ENCODE measurements around the gene NDUFAF4. TPM values are rescaled to one million over a fixed set of nuclear protein-coding genes. Genes with fewer than 3 reads are reported as not detected.

Gene NDUFAF4
- total and polyA plus RNA-seq, 11 donors, result 59.6 to 107 (median 82.6) TPM

- H3K27me3 ChIP-seq, result peaks cover 0 to 4% (median 0%) of the 10 kb centered on the region in 9 donors
- H3K9me3 ChIP-seq, result no peaks in the 10 kb centered on the region
- ATAC-seq (no peak), DNase-seq (no peak)
- no peaks in the 10 kb centered on the region for H3K36me3 ChIP-seq
- H3K4me1 ChIP-seq, result no peaks in the 10 kb centered on the region
- no peak overlapping the region for H3K27ac ChIP-seq
- 59 to 88% (median 87%) methylated on average over 3 of the region's 3 CpGs for WGBS, 4 donors
- TF ChIP-seq CTCF (IDR thresholded peaks at IDR 0.05), result no peak
- TF ChIP-seq POLR2A (IDR thresholded peaks at IDR 0.05), result no peak
- H3K4me3 ChIP-seq, result no peak overlapping the region
- intact Hi-C loops (cut with DNase I), result no loop called here
Observed at GRCh38 chr6:96864216-96865054, 33.3 kb downstream of the NDUFAF4 start.

GRCh38 chr6:96862560-96862959, 35.1 kb downstream of the NDUFAF4 start:
- TF ChIP-seq CTCF (IDR thresholded peaks at IDR 0.05), result no peak
- no peak for TF ChIP-seq POLR2A (IDR thresholded peaks at IDR 0.05)
- Histone ChIP-seq H3K27me3 (peaks cover 0 to 4% (median 0%) of the 10 kb centered on the region in 9 donors), H3K9me3 (no peaks in the 10 kb centered on the region), H3K4me1 (no peaks in the 10 kb centered on the region), H3K4me3 (no peak overlapping the region), H3K27ac (no peak overlapping the region), H3K36me3 (no peaks in the 10 kb centered on the region)
- ATAC-seq (no peak), DNase-seq (no peak)
- intact Hi-C loops (cut with DNase I), result no loop called here
- WGBS, 4 donors, result 23 to 59% (median 53%) methylated on average over 1 of the region's 1 CpG

GRCh38 chr6:96861588-96861987, 36.1 kb downstream of the NDUFAF4 start:
- Histone ChIP-seq H3K27me3 (peaks cover 0 to 4% (median 0%) of the 10 kb centered on the region in 9 donors), H3K4me3 (no peak overlapping the region), H3K4me1 (no peaks in the 10 kb centered on the region), H3K27ac (no peak overlapping the region), H3K36me3 (no peaks in the 10 kb centered on the region), H3K9me3 (no peaks in the 10 kb centered on the region)
- no peak for TF ChIP-seq POLR2A (IDR thresholded peaks at IDR 0.05)
- no peak for DNase-seq
- no peak for ATAC-seq
- intact Hi-C loops (cut with DNase I), result no loop called here

GRCh38 chr6:96856856-96857255, 40.8 kb downstream of the NDUFAF4 start:
- Histone ChIP-seq H3K27ac (no peak overlapping the region), H3K4me1 (no peaks in the 10 kb centered on the region), H3K4me3 (no peak overlapping the region), H3K9me3 (no peaks in the 10 kb centered on the region), H3K27me3 (peaks cover 0 to 3% (median 0%) of the 10 kb centered on the region in 9 donors), H3K36me3 (no peaks in the 10 kb centered on the region)
- 22 to 48% (median 35%) methylated on average over 1 of the region's 1 CpG for WGBS, 4 donors
- TF ChIP-seq POLR2A (IDR thresholded peaks at IDR 0.05) (no peak), CTCF (IDR thresholded peaks at IDR 0.05) (no peak)
- ATAC-seq (peak in 3 of 4 donors; percentile 16 to 76 (median 57)), DNase-seq (no peak)
- intact Hi-C loops (cut with DNase I), result no loop called here
